ENCODE measurements around the gene FER1L5. TPM values are rescaled to one million over a fixed set of nuclear protein-coding genes. Genes with fewer than 3 reads are reported as not detected.
"Not testable (repeated sequence)": the region's sequence is repeated elsewhere in the genome, so short reads cannot be mapped to it uniquely, and the experiment has no call there.

FER1L5 gene
- total RNA-seq, 1 donor: not detected

GRCh38 chr2:96633641-96634040 lies 8.9 kb upstream of the FER1L5 start:
- DNase-seq (ENCODE audit: low read depth in 2 of 3, low spot score in 2 of 3): no peak

GRCh38 chr2:96636551-96637171 lies 5.9 kb upstream of the FER1L5 start:
- DNase-seq (ENCODE audit: low read depth in 2 of 3, low spot score in 2 of 3): no peak

- DNase-seq (ENCODE audit: low read depth in 2 of 3, low spot score in 2 of 3): peak in 2 of 3 donors; percentile 80 to 87
These were observed 5.0 kb upstream of the FER1L5 start for GRCh38 chr2:96637385-96638143.

- DNase-seq (ENCODE audit: low read depth in 2 of 3, low spot score in 2 of 3): peak; percentile 86 to 94 (median 93)
These were observed 4.1 kb upstream of the FER1L5 start, which contains the start of gene KANSL3 for GRCh38 chr2:96638144-96639121. KANSL3 (minus strand) TSS chr2:96638312; CDS start chr2:96637135, 1,177 bp downstream.

GRCh38 chr2:96647681-96648080 lies 5.1 kb downstream of the FER1L5 start:
- no peak for DNase-seq (ENCODE audit: low read depth in 2 of 3, low spot score in 2 of 3)

- DNase-seq (ENCODE audit: low read depth in 2 of 3, low spot score in 2 of 3): no peak
These were observed 5.9 kb downstream of the FER1L5 start for GRCh38 chr2:96648306-96648930.

- DNase-seq (ENCODE audit: low read depth in 2 of 3, low spot score in 2 of 3): no peak
These were observed 6.8 kb downstream of the FER1L5 start for GRCh38 chr2:96649342-96649741.

GRCh38 chr2:96651793-96652192 lies 9.2 kb downstream of the FER1L5 start:
- no peak for DNase-seq (ENCODE audit: low read depth in 2 of 3, low spot score in 2 of 3)

- DNase-seq (ENCODE audit: low read depth in 2 of 3, low spot score in 2 of 3): not testable (repeated sequence)
These were observed 12.2 kb downstream of the FER1L5 start for GRCh38 chr2:96654791-96655190.

GRCh38 chr2:96655526-96655925 lies 13.0 kb downstream of the FER1L5 start:
- no peak for DNase-seq (ENCODE audit: low read depth in 2 of 3, low spot score in 2 of 3)

- peak in 2 of 3 donors; percentile 36 to 71 for DNase-seq (ENCODE audit: low read depth in 2 of 3, low spot score in 2 of 3)
These were observed 14.0 kb downstream of the FER1L5 start for GRCh38 chr2:96656540-96656939.

GRCh38 chr2:96661324-96661723 lies 18.8 kb downstream of the FER1L5 start:
- DNase-seq (ENCODE audit: low read depth in 2 of 3, low spot score in 2 of 3): no peak

- no peak for DNase-seq (ENCODE audit: low read depth in 2 of 3, low spot score in 2 of 3)
These were observed 19.8 kb downstream of the FER1L5 start for GRCh38 chr2:96662360-96662759.

- DNase-seq (ENCODE audit: low read depth in 2 of 3, low spot score in 2 of 3): no peak
These were observed 20.6 kb downstream of the FER1L5 start for GRCh38 chr2:96663177-96663576.

- DNase-seq (ENCODE audit: low read depth in 2 of 3, low spot score in 2 of 3): no peak
These were observed 21.3 kb downstream of the FER1L5 start for GRCh38 chr2:96663829-96664228.

- no peak for DNase-seq (ENCODE audit: low read depth in 2 of 3, low spot score in 2 of 3)
These were observed 21.9 kb downstream of the FER1L5 start for GRCh38 chr2:96664366-96664925.

GRCh38 chr2:96665083-96665569 lies 22.6 kb downstream of the FER1L5 start:
- peak in 2 of 3 donors; percentile 38 to 48 for DNase-seq (ENCODE audit: low read depth in 2 of 3, low spot score in 2 of 3)

- DNase-seq (ENCODE audit: low read depth in 2 of 3, low spot score in 2 of 3): not testable (repeated sequence)
These were observed 23.2 kb downstream of the FER1L5 start for GRCh38 chr2:96665717-96666116.

GRCh38 chr2:96668771-96669170 lies 26.2 kb downstream of the FER1L5 start:
- DNase-seq (ENCODE audit: low read depth in 2 of 3, low spot score in 2 of 3): peak in 1 of 3 donors; percentile 17
